ENCODE results near the gene TRIP4.

Gene TRIP4

GRCh38 chr15:64500695-64501395, 113.2 kb downstream of the TRIP4 start:
- FAIRE-seq: no peak

GRCh38 chr15:64501396-64501715, 113.7 kb downstream of the TRIP4 start:
- no peak for FAIRE-seq

GRCh38 chr15:64502151-64502550, 114.5 kb downstream of the TRIP4 start:
- no peak for FAIRE-seq

- FAIRE-seq: no peak
Measured at GRCh38 chr15:64502551-64502950, 114.9 kb downstream of the TRIP4 start.

GRCh38 chr15:64503197-64503596, 115.6 kb downstream of the TRIP4 start:
- no peak for FAIRE-seq

- no peak for FAIRE-seq
Measured at GRCh38 chr15:64503640-64504039, 116.0 kb downstream of the TRIP4 start.
